Calu3 (cell line): Measurements from ENCODE around the gene MOB3A. TPM values are rescaled to one million over a fixed set of nuclear protein-coding genes. Genes with fewer than 3 reads are reported as not detected.

Experiments used
- BruUV-seq: library from RNA; stranded (reverse); fragments of 400-500 nt; replicated peaks from 2 replicates; lab custom pipeline; 2021; lab: Mats Ljungman, UMichigan
- CTCF ChIA-PET: fragments of 300-600 bp; sonication (Branson Sonifier 250); formaldehyde crosslinking; loops from one replicate; lab custom pipeline; 2022; ENCODE audit warnings: antibody characterized with exemption; lab: Charles Lee
- DNase-seq: peaks from one replicate; pipeline ENCODE4 v3.0.0; 2022
- H3K27ac Mint-ChIP-seq: one replicate; pipeline ENCODE4 v1.8.0; 2022; ENCODE audit warnings: mixed read lengths; ENCODE audit not compliant: unreplicated experiment
- H3K27me3 Mint-ChIP-seq: one replicate; pipeline ENCODE4 v1.8.0; 2022; ENCODE audit warnings: mixed read lengths; ENCODE audit not compliant: unreplicated experiment
- H3K36me3 Mint-ChIP-seq: one replicate; pipeline ENCODE4 v1.8.0; 2022; ENCODE audit warnings: mild to moderate bottlenecking, moderate library complexity, mixed read lengths; ENCODE audit not compliant: insufficient read depth, unreplicated experiment
- H3K4me1 Mint-ChIP-seq: one replicate; pipeline ENCODE4 v1.8.0; 2022; ENCODE audit warnings: mild to moderate bottlenecking, low read depth, mixed read lengths; ENCODE audit not compliant: unreplicated experiment
- H3K4me3 Mint-ChIP-seq: one replicate; pipeline ENCODE4 v1.8.0; 2022; ENCODE audit warnings: mild to moderate bottlenecking, low read depth, moderate library complexity, mixed read lengths; ENCODE audit not compliant: unreplicated experiment
- H3K9me3 Mint-ChIP-seq: one replicate; pipeline ENCODE4 v1.8.0; 2022; ENCODE audit warnings: low read depth, mixed read lengths; ENCODE audit not compliant: unreplicated experiment
- intact Hi-C: fragments of 100-400 bp; cut with micrococcal nuclease; formaldehyde crosslinking; loops from one replicate; pipeline ENCODE4 v1.10.0; 2022; ENCODE audit not compliant: unreplicated experiment
- total RNA-seq: library from RNA; stranded (reverse); gene quantifications from 2 replicates; pipeline ENCODE4 v1.2.3, GENCODE V29; 2022
- TF ChIP-seq, protein P1 (sequence below): fragments of 200-600 bp; IDR thresholded peaks from one replicate; pipeline ENCODE4 v1.8.0; 2022; ENCODE audit warnings: antibody characterized with exemption; ENCODE audit not compliant: unreplicated experiment

The MOB3A gene
- total RNA-seq, 1 experiment from 2014 or later = 15.8 TPM

DNA sequence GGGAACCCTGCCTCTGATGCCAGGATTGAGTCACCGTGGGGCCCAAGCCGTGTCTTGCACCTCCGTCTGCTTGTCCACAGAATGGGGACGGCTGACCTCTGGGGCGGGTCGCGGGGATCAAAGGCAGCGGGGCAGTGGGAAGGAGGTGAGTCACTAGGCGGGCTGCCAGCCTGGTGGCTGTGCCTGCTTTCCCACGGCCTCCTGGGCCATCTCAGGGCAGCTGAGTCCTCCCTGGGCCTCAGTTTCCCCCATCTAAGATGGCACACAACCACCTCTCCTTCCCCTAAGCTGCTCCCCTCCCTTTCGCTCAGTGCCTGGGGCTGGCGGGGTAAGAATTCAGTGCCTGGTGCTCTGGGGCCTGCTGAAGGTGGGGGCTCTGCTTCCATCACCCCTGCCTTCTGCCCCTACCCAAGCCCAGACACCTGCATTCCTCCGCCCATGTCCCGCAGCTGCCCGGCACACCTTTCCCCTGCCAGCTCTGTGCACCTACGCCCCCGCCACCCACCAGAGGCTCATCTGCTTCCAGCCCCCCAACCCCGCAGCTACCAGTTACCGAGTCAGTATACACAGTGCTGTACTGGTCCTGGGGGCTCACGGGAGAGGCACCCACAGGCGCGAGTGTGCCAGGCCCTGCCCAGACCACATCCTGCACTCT, 48.5 kb downstream of the MOB3A start:
- H3K4me1 Mint-ChIP-seq = no peaks in the 10 kb centered on the region
- no peaks in the 10 kb centered on the region for H3K9me3 Mint-ChIP-seq
- intact Hi-C loops = no loop called here
- peak; percentile 39 for DNase-seq
- H3K27ac Mint-ChIP-seq = no peak overlapping the region
- peak overlapping the region; percentile 74 for H3K4me3 Mint-ChIP-seq
- no peaks in the 10 kb centered on the region for H3K27me3 Mint-ChIP-seq
- peaks cover 62% of the 10 kb centered on the region for H3K36me3 Mint-ChIP-seq
- no TSS peak for BruUV-seq
- TF ChIP-seq, protein P1, sequence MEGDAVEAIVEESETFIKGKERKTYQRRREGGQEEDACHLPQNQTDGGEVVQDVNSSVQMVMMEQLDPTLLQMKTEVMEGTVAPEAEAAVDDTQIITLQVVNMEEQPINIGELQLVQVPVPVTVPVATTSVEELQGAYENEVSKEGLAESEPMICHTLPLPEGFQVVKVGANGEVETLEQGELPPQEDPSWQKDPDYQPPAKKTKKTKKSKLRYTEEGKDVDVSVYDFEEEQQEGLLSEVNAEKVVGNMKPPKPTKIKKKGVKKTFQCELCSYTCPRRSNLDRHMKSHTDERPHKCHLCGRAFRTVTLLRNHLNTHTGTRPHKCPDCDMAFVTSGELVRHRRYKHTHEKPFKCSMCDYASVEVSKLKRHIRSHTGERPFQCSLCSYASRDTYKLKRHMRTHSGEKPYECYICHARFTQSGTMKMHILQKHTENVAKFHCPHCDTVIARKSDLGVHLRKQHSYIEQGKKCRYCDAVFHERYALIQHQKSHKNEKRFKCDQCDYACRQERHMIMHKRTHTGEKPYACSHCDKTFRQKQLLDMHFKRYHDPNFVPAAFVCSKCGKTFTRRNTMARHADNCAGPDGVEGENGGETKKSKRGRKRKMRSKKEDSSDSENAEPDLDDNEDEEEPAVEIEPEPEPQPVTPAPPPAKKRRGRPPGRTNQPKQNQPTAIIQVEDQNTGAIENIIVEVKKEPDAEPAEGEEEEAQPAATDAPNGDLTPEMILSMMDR = no peak
- CTCF ChIA-PET = no interaction called here

- H3K27ac Mint-ChIP-seq = no peak overlapping the region
- peak overlapping the region; percentile 74 for H3K4me3 Mint-ChIP-seq
- intact Hi-C loops = no loop called here
- CTCF ChIA-PET = no interaction called here
- no peaks in the 10 kb centered on the region for H3K9me3 Mint-ChIP-seq
- TF ChIP-seq, protein P1 = no peak
- no peaks in the 10 kb centered on the region for H3K27me3 Mint-ChIP-seq
- no peak for DNase-seq
- peaks cover 66% of the 10 kb centered on the region for H3K36me3 Mint-ChIP-seq
- no peaks in the 10 kb centered on the region for H3K4me1 Mint-ChIP-seq
- BruUV-seq = no TSS peak
These were observed 49.1 kb downstream of the MOB3A start for GRCh38 chr19:2047076-2047448.

- TF ChIP-seq, protein P1 = no peak
- peaks cover 63% of the 10 kb centered on the region for H3K36me3 Mint-ChIP-seq
These were observed 49.8 kb downstream of the MOB3A start for GRCh38 chr19:2046046-2046907.

GRCh38 chr19:2045501-2046045, 50.6 kb downstream of the MOB3A start:
- peaks cover 60% of the 10 kb centered on the region for H3K36me3 Mint-ChIP-seq
- TF ChIP-seq, protein P1 = no peak
- H3K27me3 Mint-ChIP-seq = no peaks in the 10 kb centered on the region
- intact Hi-C loops = no loop called here
- no peaks in the 10 kb centered on the region for H3K9me3 Mint-ChIP-seq
- H3K27ac Mint-ChIP-seq = no peak overlapping the region
- BruUV-seq = no TSS peak
- no peak overlapping the region for H3K4me3 Mint-ChIP-seq
- CTCF ChIA-PET = no interaction called here
- no peak for DNase-seq
- H3K4me1 Mint-ChIP-seq = no peaks in the 10 kb centered on the region

More at GRCh38 chr19:2046046-2046907, 49.8 kb downstream of the MOB3A start:
- Mint-ChIP-seq H3K9me3 (no peaks in the 10 kb centered on the region), H3K4me1 (no peaks in the 10 kb centered on the region), H3K27me3 (no peaks in the 10 kb centered on the region), H3K27ac (no peak overlapping the region), H3K4me3 (no peak overlapping the region)
- CTCF ChIA-PET = no interaction called here
- intact Hi-C loops = no loop called here
- DNase-seq = no peak
- no TSS peak for BruUV-seq
